ENCODE measurements around the gene LPCAT1. TPM values are rescaled to one million over a fixed set of nuclear protein-coding genes. Genes with fewer than 3 reads are reported as not detected.
"Not testable (repeated sequence)": the region's sequence is repeated elsewhere in the genome, so short reads cannot be mapped to it uniquely, and the experiment has no call there.

The LPCAT1 gene
- total RNA-seq, 1 donor from 2014 or later: 119 TPM

DNA sequence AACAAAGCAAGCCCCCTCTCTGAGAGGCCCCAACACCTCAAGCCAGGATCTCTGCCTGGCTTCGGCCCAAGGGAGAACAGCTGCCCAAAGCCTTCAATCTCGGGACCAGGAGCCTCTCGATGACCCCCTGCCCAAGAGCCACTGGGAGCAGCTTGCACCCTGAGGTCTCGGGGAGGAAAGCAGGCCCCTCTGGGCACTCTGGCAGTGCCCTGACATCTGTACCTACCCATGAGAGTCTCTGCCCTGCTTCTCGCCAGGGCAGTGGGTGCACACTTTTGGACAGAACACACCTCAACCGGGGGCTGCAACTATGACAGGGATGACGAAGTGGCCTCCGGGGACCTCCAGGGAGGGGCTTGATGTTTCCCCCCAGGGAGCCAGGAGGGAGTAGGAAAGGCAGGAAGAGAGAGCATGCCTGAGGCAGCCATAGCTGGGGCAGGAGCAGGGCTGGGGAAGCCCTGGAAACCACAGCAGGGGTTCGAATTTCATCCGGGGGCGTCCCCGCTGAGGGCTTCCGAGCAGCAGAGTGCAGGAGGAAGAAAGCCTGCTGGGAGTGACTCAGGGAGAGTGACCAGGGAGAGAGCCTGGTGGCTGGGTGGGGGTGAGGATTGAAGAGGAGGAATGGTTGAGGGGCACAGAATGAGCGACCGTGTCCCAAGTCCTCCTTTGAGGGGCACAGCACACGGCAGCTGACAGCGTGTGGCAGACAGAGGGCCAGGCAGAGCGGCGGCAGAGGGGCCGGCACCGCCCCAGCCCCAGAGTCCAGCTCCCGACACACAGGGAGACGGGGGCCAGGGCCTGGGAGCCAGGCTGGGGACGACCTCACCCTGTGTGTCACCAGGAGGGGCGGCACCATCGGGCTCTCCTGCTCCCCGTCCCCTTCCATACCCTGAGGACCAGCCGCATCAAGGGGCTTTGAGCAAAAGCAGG lies 1.8 kb downstream of the LPCAT1 start:
- DNase-seq (ENCODE audit: low spot score): no peak

DNA sequence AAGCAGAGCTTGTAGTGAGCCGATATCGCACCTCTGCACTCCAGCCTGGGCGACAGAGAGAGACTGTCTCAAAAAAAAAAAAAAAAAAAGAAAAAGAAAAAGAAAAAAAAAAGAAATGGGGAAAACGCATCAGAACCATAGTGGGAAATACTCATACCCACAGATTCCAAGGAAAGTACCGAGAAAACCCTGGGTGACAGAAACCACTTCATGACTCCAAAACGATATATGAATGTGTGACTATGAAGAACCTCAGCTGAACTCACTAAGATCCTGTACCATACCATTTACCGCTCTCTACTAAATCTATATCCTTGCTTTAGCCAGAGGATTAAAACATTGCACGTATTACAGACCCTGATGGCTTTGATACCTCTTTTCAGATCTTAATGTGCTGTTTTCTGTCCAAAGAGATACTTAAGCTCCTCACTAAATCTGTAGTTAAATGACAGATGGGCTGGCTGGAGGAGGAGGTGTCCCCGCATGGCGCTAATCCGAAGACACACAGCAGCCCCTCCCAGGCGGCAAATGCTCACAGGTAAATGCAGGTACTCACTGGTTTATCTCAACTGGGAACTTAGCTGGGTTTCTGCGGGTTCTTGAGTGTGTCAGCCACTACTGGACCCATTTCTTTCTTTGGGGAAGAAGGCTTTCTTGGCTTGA lies 2.8 kb downstream of the LPCAT1 start:
- DNase-seq (ENCODE audit: low spot score): no peak

DNA sequence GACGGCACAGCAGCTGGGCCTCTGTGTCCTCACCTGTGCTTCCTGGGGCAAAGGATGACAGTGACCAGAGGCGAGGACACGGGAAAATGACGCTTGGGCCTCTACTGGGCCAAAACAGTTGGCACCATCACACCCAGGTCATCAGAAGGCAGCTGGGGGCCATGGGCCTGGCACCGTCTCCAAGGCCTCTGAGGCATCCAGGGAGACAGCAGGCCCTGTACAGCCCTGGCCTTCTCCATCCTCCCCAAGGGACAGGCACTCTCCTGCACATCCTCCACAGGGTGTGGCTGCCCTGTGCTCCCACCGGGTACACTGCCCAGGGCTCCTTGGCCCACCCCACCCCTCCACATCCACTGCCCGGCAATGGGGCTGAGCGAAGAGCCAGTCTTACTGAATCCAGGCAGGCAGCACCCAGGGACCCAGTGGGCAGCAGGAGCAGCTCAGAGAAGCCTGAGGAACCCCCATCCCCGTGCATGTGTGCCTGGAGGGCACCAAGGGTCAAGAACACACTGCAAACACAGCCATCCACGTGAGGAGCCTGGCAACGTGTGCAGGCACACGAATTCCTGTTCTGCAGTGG lies 4.0 kb downstream of the LPCAT1 start:
- DNase-seq (ENCODE audit: low spot score): no peak

DNA sequence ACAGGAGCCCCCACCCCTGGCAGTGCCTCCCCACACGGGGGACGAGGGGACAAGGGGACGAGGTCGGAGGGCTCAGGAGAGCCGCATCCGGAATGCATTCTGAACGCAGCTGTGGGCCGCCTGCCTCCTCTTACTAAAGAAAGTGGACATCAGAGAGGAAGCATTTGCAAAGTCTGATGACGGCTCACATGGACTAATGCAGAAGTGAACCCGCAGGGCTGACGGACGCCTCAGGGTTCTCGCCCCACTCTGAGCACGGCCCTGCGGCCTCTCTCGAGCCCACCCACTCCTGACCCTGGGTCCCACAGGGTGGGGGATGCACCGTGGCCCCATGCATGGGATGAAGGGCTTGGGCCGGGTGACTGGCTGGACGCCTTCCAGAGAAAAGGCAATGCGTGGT lies 5.9 kb downstream of the LPCAT1 start:
- DNase-seq (ENCODE audit: low spot score): no peak

DNA sequence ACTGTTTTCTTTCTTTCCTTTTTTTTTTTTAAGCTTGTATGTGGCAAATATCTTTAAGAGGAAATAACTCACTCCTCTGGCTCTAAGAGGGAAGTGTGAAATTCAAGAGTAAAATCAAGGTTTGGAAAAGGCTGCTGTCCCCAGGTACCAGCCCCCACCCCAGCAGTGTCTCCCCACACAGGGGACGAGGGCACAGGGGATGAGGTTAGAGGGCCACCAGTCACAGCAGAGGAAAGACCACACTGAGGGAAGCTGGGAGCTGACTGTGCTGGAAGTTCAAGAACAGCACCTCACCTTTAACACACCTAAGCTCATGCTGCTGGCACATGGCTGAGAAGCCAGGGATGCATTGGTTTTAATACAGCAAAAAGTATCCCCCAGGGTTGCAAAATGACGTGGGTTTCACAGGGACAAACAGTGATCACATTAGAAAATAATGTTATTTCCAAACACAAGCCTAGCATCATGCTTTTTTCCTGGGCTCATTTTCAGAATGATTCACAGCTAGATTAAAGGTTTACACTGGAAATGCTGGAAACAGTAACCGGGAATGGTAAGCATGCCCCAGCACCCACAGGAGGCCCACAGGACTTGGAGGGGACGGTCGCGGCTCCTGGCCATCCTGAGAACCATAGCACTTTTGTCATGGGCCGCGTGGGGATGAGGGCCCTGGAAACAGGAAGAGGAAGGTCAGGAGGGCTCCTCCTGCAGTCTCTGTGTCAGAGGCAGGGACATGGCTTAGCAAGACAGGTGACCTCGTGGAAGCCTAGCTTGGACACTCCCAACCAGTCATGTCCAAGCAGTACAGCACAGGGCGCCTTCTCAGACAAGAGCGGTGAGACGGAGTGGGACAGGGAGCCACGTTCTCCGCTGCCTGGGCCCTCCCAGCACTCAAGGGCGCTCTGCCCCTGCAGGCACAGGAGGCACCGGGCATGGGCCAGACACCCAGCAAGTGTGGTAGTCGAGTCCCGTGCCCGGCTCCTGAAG lies 6.9 kb downstream of the LPCAT1 start:
- DNase-seq (ENCODE audit: low spot score): no peak

DNA sequence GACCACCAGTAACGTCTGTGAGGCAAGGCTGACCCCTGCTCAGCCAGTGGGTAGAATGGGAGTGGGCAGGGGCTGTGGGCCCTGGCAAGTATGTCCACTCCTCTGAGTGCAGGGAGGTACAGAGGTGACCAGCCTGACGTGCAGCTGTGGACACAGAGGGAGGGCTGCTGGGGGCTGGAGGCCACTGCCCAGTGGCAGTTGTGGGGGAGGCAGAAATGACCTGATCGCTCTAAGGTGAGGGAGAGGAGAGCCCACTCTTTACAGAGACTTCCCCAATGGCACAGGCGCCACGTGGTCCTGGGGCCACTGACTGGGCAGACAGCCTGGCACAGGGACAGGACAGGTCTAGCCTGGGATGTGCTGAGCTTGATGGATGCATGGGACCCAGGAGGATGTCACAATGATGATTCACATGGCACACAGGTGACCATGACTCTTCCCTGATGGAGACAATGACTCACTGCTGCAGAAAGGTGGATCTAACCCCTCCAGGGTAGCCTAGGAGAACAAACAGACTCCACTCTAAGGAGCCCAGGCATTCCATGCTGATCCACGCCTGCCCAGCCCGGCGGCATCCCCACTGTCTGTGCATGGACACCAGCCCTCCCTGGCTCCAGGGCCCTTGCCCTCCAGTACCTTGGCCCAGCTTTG lies 7.7 kb downstream of the LPCAT1 start:
- DNase-seq (ENCODE audit: low spot score): peak; percentile 54

DNA sequence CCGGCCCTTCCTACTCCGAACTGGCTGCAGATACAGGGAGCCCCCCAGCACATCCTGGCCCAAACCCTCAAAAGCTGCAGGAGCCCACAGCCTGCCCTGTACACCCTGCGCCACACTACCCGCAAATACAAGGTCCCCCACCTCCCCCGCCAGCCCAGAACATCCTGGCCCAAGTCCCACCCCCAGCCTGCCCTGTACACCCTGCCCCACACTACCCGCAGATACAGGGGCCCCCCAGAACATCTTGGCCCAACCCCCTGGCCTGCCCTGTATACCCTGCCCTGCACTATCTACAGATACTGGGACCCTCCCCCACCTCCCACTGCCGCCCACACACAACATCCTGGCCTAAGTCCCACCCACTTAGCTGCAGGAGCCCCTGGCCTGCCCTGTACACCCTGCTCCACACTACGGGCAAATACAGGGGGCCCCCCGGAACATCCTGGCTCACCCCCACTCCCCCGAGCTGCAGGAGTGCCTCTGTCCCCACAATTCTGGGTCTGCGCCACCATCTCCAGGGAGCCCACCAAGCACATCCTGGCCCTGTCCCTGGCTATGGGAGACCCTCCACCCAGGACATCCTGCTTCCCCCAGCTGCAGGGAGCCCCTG lies 8.3 kb downstream of the LPCAT1 start:
- no peak for DNase-seq (ENCODE audit: low spot score)

DNA sequence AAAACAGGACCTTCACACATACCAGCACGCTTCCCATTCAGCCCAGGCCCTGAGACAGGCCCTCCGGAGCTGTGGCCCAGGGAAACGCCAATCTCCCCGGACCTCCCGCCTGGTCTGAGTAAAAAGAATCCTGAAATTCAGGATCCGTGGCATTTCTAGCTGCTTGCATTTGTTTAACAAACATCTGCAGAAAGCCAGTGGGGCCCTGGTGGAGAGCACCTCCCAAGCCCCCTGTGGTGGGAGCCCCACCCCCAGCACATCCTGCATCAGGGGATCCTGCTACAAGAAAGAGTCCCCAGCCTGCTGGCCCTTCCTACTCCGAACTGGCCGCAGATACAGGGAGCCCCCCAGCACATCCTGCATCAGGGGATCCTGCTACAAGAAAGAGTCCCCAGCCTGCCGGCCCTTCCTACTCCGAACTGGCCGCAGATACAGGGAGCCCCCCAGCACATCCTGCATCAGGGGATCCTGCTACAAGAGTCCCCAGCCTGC lies 8.9 kb downstream of the LPCAT1 start:
- DNase-seq (ENCODE audit: low spot score): not testable (repeated sequence)

DNA sequence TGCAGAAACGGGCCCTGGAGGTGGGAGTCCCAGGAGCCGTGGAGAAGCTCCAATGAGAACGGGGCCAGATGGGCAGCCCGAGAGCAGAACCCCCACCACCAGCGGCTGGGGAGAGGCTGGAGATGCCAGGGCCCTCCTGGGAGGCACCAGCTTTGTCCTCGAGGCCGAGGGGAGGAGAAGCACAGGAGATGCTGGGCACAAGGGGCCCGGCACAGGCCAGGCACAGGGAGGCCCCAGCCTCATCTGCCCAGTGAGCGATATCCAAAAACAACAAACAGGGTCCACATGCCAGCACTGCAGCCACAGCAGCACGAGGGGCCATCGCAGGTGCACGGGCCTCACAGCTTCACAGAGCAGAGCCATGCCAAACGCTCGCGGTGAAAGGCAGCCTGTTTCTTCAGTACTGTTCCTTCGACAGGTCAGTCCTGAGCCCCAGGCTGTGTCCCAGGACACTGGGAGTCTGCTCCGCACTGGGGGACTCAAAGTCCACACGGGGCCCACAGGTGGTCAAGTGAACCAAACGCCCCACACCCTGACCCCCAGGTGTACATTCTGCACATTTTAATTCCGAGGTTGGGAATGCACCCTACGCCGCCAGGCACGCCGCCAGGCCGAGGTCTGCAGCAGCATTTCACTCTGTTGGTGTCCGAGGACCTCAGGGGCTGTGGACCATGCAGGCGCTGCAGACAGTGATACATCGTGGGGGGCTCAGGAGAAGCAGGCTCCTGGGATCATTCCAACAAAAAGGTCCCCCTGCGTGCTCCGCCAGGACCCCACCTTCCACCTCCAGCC lies 9.5 kb downstream of the LPCAT1 start:
- DNase-seq (ENCODE audit: low spot score): no peak

DNA sequence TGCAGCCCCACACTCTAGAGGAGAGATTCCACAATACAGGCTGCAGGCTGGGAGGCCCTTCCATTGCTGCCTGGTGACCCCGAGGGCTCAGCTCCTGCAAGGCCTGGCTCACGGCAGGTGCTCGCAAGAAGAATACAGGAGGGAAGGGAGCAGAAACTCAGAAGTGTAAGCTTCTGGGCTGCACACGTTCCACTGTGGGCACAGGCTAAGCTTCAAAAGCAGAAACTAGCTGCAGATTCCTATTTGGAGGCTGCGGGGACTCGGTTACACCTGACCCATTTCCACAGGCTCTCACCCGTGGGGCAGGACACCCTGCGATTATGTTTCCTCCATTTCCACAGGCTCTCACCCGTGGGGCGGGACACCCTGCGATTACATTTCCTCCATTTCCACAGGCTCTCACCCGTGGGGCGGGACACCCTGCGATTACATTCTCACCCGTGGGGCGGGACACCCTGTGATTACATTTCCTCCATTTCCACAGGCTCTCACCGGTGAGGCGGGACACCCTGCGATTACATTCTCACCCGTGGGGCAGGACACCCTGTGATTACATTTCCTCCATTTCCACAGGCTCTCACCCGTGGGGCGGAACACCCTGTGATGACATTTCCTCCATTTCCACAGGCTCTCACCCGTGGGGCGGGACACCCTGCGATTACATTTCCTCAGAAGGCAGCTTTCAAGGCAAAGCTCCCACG lies 10.3 kb downstream of the LPCAT1 start:
- no peak for DNase-seq (ENCODE audit: low spot score)

DNA sequence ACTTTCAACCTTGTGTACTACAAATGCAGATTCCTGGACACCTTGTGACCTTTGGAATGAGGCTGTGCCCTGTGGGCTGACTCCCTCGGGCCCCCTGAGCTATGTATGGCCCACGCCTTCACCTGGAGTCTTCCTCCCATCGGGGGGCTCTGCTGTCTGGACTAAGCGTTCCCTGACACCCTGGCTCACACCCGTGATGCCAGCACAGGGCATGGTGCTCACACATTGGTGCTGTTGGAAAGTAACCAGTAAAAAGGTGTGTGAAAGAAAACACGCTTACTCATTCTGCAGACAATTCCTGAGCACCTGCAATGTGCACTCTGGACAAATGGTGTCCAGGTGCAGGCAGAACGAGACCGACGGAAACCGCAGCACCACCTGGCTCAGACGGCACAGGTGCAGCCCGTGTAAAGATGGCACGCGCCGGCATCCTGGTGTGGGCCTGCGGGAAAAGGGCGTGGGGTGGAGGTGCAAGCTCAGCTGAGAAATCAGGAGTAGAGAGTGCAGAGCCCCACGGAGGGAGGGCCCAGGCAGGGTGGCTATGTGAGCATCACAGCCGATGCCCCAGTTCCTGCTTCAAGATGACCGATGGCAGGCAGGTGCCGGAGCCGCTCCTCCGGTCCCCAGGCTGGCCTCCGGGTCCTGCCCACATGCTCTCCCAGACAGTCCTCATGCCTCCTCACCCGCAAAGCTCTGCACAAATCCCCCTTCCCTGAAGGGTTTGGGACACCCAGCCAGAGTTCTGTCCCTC lies 11.0 kb downstream of the LPCAT1 start:
- no peak for DNase-seq (ENCODE audit: low spot score)

DNA sequence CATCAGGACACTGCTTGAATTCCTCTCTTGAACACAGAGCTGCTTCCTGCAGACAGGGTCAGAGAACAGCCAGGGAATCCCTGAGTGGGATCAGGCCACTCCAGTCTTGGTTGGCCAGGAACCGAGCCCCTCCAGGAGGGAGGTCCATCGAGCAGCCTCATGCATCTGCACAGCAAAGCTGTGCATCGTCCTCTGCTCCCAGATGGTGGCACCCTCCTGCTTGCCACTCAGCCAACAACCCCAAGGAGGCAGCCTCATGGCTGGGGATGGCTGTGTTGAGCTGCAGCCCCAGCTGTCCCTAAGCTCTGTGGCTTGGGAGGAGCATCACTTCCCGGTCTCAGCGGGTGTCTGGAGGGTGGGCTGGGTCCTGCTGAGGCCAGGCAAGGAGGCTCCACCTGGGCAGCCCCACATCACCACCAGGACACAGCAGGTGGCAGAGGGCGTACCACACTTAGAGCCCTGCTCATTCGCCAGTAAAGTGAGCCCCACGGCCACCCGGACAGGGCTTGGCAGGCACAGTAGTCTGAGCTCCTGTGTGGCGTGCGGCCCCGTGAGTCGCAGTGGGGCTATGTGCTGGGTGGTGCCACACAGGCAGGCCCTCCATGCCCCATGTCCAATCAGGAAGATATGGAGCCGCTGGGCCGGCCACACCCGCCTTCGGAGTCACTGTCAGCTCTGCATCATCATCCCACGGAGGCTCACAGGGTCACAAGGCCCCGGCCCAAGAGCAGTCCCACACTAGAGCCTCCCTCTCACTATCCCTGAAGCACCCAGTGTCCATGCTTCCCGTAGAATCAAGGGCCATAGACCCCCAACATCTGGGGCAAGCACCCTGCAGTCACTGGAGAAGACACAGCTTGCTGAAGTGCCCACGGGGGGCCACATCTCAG lies 11.9 kb downstream of the LPCAT1 start:
- no peak for DNase-seq (ENCODE audit: low spot score)

DNA sequence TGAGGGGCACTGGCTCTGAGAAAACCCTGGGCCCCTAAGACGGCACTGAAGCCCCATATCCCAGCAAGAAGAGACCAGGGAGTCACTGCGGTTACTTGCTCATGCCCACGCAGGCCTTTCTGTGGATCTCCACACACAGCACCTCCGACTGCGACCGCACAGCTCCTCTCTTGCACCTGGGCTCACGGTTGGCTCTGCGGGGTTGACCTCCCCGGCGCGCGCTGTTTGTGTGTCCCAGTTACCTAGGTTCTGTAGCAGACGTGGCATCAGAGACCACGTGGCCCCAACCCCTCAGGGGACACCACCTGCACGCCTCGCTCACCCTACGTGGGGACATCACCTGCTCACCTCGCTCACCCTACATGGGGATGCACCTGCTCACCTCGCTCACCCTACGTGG lies 12.7 kb downstream of the LPCAT1 start:
- DNase-seq (ENCODE audit: low spot score): no peak

DNA sequence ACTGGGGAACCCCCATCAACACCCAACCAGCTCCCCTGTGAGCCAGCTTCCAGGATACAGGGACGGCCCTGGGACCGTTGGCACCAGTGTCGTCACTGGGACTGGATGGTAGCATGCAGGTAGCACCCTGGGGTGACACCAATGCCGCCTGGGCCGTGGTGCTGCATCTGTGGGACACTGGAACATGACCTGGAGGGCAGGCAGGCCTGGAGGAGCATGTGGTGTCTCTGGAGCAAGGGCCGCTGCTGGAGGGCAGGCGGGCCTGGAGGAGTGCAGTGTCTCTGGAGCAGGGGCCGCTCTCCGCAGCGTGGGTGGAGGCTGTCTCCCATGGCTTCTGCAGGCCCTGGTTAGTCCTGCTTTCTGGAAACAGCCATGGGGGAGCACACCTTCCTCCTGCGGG lies 13.1 kb downstream of the LPCAT1 start:
- DNase-seq (ENCODE audit: low spot score): no peak

DNA sequence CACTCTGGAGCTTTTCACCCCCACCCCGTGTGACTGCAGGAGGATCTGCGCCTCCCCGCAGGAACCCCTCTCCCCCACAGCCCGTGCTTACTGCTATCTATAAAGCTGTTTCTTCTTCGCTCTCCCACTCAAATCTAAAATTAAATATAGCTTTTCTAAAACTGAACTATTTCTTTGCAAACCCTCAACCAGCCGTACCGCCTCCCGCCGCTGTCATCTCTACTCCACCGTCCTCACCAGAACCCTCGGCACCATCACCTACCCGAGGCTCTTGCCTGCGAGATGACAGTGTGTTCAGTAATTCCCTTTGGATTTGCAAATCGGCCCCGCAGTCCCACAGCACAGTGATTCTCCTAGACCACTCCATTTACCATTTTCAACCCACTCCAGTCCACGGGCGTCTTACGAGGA lies 13.6 kb downstream of the LPCAT1 start:
- DNase-seq (ENCODE audit: low spot score): no peak

DNA sequence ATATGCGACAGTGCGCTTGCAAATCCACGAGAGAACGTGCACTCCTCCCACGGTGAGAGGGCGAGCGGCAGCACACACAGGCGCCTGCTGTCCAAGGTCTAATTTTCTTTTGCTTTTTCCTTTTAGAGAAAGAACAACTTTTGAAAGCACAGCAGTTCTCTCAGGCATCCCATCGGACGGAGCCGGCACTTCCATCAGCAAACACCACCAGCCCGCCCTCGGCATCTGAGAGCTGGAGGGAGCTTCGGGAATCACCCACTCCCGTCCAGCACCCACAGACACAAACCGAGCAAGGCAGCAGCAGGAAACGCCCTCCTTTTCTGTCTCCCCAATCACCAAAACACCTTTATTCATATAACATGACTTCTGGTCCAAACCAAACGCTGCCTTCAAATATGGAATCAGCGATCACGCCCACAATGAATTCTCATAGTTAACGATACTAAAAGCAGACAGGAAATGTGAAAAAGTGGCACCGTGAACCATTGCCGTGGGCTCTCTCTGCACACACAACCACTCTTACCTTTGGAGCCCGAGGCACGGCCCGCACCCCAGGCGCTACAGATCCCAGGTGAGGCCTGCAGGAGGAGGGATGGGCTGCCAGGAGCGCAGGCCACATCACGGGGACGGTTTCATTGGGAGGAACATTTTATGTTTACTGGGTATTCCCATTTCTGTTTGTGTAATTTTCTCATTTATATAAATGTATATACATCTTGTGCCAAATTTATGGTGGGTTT lies 14.2 kb downstream of the LPCAT1 start:
- DNase-seq (ENCODE audit: low spot score): no peak

Data from mucosa of gallbladder (tissue), 1 donor.